GM19328 (cell line): ENCODE results near the gene NAT10.
A peak's percentile ranks its signal among the peaks of the same experiment; 100 is the strongest.
"Not testable (repeated sequence)": the region's sequence is repeated elsewhere in the genome, so short reads cannot be mapped to it uniquely, and the experiment has no call there.

Experiments
- ATAC-seq: cut with Tn5 transposase; IDR thresholded peaks from one replicate; pipeline ENCODE4 v1.9.1; 2021; ENCODE audit warnings: mild to moderate bottlenecking, moderate library complexity; ENCODE audit not compliant: unreplicated experiment

NAT10 gene

DNA sequence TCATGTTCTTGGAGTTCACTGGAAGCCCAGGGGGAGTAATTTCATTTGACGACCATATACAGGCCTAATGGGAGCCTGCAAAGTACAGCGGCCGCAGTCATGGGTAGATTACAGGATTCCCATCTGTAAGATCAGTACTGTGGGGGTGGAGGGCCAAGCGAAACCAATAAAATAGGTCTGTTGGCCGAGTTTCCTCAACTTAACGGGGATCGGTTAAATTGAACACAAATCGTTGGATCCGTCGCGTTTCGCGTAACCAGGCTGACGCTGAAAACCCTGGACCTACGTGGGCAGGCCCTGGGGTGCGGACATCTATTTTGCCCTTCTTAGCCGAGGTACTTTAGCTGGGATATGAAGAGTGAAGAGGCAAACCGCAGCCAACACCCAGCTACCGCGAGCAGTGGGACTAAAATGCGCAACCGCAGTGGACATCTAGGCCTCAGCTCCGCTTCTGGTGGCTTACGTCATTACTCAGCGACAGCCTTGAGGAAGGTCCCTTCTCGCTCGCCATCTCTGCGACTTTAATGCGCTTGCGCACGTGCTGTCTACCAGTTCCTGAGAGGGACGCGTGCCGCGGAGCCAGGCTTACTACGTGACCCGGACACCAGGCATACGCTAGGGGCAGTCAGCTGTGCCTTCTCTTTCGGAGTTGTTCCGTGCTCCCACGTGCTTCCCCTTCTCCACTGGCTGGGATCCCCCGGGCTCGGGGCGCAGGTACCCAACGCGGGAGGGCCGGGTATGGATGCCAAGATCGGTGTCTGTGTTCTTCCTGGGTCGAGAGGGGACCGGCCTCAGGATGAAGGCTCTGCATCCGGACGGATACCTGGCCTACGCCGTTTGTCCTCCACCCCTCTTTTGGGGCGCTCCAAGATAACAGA is at the start of gene NAT10:
Gene NAT10, plus strand, starts transcription at position 551 of the 878 bp plus-strand sequence. CDS start 2,597 bp downstream, outside the sequence.
- ATAC-seq: peak; percentile 91

DNA sequence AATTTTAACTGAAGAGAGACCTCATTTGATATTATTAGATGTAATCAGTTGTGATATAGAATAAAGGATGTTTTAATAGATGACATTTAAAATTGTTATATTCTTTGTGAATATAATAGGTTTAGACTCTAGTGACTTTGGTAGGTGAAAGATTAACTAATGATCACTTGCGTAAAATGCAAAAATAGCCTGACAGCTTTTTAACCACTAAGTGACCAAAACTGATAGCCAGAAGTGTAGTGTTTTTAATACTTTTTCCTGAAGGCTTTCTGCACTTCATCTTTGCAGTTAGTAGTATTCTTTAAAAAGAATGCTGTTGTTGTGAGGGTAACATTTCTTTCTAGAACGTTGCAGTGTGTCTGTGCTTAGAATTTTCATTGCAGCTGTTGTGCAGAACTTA is 48.8 kb upstream of the NAT10 start:
- no peak for ATAC-seq

DNA sequence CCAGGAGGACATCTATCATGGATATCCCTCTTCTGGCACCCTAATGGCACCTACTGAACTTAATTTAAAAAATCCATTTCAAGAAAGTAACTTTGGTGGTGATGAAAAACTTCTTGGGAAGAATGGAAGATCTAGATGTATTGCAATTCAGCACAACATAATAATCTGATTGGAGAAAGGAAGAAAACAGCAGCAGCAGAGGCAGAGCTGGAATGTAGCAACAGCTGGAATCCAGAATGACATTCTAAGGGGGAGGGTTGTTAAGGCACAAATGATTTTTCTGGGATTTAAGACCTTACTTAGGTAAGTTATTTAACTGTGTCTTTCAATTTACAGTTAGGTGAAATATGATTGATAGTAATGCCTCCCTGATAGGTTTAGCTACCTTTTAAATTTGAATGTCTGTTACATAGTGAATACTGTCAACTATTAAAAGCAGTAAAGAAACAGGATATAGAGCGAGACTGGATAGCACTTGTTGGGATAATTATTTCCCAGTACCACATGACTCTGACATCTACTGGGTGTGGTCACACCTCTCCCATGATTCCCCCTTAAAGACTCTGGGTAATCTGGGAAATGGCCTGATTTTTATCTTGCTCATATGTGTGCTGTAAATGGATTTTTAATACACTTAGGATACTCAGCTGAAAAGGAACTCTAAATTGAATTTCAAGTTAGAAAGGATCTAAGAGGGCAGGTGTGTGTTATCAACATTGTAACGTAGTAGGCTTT is 42.2 kb upstream of the NAT10 start:
- ATAC-seq: no peak

DNA sequence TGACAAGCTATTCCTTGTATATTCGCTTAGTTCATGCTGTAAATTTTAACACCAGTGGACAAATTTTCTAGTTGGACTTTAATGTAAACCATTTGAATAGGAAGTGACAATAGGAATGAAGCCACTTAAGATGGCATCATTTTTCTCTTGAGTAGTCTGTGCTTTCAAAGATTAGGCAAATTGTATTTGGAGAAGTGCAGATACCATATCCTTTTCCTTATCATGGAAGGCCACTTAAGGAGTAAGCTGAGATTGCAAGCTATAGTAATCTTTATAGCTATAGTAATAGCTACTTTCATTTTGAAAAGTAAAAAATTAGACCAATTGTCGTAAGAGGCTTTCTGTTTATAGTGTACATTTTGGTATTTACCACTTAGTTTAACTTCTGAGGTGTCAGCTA is 41.1 kb upstream of the NAT10 start:
- ATAC-seq: no peak

DNA sequence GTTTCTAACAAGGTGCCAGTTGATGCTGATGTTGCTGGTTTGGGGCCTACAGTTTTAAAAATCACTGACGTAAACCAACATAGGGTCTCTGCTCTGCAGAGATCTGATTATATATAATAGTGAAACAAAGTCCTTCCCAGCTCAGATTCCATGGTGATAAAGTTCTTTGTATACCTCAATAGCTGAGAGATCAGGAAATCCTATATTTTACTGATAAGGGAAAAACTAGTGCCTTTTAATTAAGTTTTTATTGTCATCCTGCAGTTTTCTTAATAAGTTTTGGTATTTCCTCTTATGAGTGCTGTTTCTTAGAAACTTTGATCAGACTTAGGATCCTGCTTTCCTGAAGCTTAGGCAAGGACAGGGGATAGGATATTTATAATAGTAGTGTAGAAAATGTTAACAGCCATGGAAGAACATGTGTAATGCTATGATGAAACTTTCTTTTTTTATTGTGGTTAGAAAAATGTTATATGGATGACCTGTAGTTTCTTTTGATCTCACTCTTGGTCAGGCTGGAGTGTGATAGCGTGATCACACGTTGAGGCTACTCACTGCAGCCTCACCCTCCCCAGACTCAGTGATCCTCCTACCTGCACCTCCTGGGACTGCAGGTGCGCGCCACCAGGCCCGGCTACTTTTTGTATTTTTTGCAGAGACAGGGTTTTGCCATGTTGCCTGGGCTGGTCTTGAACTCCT is 39.8 kb upstream of the NAT10 start:
- ATAC-seq: no peak

DNA sequence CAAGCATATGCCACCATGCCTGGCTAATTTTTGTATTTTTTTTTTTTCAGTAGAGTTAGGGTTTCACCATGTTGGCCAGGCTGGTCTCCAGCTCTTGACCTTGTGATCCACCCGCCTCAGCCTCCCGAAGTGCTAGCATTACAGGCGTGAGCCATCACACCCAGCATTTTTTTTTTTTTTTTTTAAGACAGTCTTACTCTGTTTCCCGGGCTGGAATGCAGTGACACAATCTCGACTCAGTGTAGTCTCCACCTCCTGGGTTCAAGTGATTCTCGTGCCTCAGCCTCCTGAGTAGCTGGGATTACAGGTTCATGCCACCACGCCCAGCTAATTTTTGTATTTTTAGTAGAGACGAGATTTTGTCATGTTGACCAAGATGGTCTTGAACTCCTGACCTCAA is 38.7 kb upstream of the NAT10 start:
- not testable (repeated sequence) for ATAC-seq

DNA sequence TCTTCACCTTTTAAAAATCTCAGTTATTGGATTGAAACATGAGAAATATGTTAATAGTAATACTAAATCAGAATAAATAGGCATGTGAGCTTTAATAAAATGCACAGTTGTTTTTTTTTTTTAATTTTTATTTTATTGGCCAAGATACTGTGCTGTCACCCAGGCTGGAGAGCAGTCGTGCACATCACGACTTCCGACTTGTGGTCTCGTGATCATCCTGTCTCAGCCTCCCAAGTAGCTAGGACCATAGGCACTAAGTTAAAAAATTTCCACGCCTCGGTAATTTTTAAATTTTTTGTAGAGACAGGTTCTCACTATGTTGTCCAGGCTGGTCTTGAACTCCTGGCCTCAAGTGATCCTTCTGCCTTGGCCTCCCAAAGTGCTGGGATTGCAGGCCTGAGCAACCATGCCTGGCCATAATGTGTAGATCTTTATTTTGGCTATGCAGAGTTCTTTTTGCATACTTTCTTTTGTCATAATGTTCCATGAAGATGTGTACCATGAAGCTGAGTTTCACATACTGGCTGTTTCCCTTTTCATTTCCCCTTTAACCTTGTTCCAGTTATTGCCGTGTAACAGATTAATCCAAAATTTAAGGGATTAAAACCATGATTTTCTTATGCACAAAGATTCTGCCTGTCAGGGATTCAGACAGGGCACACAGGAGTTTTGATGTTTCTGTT is 37.9 kb upstream of the NAT10 start:
- ATAC-seq: no peak

DNA sequence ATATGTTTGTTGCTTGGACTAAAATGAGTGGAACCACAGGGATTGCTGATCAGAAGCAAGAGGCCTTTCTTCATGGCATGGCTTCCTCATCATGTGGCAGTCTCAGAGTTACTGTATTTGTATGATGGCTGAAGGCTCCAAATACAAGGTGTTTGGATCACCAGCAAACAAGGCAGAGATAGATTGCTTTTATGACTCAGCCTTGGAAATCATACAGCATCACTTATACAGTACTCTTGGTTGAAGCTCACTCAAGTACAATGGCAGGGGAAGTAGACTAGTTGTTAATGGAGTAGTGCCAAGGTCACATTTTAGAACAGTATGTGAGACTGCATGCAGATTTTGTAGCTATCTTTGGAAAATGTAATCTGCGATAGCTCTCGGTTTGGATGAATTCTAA is 37.3 kb upstream of the NAT10 start:
- ATAC-seq: no peak

DNA sequence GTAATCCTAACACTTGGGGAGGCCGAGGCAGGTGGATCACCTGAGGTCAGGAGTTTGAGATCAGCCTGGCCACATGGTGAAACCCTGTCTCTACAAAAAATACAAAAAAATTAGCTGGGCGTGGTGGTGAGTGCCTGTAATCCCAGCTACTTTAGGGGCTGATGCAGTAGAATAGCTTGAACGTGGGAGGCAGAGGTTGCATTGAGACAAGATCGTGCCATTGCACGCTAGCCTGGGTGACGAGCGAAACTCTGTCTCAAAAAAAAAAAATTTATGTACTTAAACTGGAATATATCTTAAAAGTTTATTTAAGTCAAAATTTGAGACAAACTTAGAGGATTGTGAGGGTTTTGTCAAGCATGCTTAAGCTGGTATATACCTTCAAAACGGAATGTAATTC is 34.1 kb upstream of the NAT10 start:
- not testable (repeated sequence) for ATAC-seq

DNA sequence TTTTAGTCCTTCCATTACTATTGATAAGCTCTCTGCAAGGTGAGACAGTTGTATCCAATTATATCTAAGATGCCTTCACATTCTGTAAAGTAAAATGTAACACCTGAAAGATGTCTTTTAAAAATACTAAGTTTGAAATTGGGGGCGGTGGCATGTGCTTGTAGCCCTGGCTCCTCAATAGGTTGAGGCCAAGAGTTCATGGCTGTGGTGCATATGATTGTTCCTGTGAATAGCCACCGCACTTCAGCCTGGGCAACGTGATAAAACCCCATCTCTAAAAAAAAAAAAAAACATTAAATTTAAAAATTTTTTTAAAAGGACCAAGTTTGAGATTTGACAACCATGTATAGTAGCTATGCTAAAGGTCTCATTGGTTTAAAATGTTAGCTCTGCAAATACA is 33.4 kb upstream of the NAT10 start:
- no peak for ATAC-seq

DNA sequence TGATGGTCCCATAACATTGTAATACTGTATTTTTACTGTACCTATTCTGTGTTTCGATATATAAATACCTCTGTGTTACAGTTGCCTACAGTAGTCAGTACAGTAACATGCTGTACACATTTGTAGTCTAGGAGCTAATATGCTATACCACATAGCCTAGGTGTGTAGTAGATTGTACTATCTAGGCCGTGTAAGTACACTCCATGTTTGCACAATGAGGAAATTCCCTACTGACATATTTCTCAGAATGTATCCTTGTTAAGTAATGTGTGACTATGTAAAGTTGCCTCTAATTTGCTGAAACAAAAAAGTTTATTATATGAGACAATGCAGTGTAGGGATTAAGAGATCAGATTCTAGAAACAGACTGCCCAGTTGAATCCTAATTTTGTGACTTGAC is 32.6 kb upstream of the NAT10 start:
- no peak for ATAC-seq

DNA sequence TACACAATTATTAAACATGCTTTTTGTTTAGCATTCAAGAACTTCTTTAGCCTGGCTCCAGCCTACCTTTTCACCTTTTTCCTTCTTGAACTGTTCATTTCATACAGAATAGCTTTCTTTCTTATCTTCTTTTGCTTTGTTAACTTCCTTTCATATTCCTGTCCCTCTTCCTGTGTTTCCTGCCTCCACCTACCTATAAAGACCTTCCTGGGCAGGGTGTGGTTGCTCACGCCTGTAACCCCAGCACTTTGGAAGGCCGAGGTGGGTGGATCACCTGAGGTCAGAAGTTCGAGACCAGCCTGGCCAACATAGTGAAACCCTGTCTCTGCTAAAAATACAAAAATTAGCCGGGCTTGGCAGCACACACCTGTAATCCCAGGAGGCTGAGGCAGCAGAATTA is 31.0 kb upstream of the NAT10 start:
- no peak for ATAC-seq

DNA sequence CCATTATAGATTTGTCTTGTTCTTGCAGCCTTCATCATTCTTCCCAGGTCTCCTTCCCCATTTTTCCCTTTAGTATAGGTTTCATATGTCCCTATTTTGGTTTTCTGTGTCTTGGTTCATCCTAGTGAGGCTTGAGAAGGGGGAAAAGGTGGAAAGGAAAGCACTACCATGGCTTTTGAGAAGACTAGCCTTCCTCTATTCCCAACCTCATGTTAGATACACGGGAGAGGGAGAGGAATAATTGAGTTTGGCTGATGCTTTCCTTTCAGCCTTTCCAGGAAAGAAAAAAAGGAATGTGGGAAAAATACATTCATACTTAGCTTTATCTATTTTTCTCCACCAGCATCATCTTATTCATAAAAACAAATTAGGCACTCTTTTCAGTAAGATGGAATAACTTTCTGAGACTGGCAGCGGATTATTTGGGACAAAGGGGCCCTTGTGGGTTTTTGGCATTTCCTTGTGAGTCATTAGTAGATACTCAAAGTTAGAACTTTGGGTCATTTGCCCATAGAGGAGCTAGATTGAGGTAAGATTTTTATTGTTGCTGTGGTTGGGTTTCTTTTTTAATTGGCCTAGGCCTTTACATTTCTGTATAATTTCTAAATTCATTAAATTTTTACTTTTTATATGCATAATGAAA is 30.1 kb upstream of the NAT10 start:
- ATAC-seq: no peak

DNA sequence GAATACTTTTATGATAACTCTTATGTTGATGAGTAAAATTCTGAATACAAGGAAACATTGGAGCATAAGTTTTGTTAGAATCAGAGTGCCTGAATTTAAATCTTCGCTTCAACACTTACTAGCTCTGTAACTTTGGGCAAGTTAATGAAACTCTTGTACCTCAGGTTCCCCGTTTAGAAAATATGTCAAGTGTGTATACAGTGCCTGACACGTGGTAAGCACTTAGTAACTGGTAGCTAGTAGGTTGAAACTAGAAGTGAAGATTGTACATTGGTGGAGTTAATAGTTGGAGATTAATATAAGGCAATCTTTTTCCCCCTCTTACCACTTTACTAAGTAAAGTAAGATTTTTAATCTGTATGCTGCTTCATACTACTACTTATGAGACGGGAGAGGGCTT is 24.8 kb upstream of the NAT10 start:
- ATAC-seq: no peak

DNA sequence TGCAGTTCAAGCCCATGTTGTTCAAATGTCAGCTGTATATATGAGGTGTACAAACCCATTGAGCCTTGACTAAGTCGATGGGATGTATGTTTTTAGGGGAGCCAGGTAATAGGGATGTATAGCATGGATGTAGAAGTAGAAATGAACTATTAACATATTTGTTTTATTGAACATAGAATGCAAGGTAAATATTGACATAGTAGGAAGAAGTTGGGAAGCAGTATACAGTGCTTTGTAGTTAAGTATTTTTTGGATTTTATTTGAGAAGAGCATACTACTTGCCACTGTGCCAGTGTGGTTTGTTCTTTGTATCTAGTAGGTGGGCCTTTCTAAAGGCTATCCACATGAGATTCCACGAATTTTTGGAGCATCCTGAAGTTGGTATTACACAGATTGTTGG is 20.8 kb upstream of the NAT10 start:
- no peak for ATAC-seq

DNA sequence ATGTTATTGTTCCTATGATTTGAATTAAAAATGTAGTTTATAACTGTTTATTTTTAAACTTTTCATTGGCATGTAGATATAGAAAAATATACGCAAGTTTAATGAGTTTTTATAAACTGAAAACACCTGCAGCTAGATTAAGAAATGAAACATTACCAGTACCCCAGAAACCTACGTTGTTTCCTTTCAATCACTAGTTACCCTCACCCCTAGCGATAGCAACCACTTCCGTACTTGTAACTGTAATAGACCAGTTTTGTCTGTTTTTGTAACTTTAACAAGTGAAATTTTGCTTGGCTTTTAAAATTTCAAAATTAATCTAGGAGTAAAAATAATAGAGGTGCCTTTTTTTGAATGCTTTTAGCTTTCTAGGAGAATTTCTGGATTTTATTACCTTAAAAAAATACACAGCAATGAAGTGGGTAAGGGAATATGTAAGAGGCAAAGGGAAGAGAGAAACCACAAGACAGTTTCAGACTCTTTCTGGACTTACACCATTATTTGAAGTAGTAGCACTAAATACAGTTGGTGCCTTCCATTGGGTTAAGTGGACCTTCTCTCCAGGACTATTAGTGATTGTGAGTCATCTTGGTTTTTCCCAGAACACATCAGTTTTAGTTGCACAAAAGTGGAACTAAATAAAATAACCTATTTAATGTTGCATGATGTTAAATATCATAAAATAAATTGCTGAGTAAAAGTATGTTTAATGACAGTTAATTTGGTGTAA is 18.7 kb upstream of the NAT10 start:
- ATAC-seq: no peak

DNA sequence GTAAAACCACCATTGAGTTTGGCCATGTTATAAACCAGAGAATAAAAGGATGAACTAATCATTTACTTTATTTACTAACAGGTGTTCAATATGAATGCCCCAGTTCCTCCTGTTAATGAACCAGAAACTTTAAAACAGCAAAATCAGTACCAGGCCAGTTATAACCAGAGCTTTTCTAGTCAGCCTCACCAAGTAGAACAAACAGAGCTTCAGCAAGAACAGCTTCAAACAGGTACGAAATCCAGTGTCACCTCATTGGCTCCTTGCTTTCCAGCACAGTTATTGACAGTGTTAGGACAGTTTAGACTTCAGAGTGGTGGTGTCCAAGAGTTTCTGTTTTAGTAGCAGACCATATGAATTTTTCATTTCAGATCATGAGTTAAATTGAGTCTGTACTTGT is 13.6 kb upstream of the NAT10 start:
- no peak for ATAC-seq

DNA sequence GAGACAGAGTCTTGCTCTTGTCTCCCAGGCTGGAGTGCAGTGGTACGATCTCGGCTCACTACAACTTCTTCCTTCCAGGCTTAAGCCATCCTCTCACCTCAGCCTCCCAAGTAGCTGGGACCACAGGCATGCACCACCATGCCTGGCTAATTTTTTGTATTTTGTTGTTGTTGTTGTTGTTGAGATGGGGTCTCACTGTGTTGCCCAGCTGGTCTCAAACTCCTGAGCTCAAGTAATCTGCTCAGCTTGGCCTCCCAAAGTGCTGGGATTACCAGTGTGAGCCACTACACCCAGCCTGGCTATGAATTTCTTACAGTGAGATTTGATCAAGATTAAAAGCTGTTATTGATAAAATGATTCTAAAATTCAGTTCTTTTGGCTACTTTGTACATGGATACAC is 10.5 kb upstream of the NAT10 start:
- ATAC-seq: not testable (repeated sequence)

DNA sequence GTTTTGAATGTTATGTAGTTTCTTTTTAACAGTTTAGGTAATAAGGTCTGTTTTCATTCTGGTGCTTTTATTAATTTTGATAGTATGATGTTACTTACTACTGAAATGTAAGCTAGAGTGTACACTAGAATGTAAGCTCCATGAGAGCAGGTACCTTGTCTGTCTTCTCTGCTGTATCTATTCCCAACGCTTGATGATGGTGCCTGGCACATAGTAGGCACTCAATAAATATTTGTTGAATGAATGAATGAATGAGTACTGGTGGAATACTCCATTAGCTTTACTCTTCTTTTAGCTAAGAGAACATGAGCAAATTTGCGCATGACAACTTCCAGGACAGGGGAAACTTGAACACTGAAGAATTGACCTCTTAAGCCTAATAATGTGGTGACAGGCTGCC is 6.6 kb upstream of the NAT10 start:
- no peak for ATAC-seq

DNA sequence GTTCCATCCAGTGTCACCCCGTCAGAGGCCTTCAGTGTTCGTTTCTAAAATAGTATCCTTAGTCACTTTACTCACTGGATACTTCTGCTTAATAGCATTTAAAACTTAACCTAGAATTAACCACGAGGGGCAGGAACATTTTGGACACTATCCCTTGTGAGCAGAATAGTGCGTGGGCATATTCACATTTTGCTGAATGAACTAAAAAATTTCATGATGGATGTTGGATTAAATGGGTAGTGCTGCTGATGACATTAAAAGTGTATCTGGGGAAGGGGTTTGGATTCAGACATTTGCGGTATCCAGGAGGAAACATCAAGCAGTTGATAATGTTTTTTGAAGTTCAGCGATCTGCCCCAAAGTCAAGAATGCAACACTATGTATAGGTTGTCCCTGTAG is 750 bp upstream of the NAT10 start:
- ATAC-seq: no peak
